Measurements from ENCODE around the gene KDM3A. TPM values are rescaled to one million over a fixed set of nuclear protein-coding genes. Genes with fewer than 3 reads are reported as not detected.

Gene KDM3A
- total RNA-seq, 1 donor, result 28.9 TPM

- no peak overlapping the region for H3K4me3 ChIP-seq (ENCODE audit: low read depth, low read length)
- TF ChIP-seq, protein P1, sequence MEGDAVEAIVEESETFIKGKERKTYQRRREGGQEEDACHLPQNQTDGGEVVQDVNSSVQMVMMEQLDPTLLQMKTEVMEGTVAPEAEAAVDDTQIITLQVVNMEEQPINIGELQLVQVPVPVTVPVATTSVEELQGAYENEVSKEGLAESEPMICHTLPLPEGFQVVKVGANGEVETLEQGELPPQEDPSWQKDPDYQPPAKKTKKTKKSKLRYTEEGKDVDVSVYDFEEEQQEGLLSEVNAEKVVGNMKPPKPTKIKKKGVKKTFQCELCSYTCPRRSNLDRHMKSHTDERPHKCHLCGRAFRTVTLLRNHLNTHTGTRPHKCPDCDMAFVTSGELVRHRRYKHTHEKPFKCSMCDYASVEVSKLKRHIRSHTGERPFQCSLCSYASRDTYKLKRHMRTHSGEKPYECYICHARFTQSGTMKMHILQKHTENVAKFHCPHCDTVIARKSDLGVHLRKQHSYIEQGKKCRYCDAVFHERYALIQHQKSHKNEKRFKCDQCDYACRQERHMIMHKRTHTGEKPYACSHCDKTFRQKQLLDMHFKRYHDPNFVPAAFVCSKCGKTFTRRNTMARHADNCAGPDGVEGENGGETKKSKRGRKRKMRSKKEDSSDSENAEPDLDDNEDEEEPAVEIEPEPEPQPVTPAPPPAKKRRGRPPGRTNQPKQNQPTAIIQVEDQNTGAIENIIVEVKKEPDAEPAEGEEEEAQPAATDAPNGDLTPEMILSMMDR (IDR thresholded peaks at IDR 0.05; ENCODE audit: insufficient read depth, low read length), result no peak
- peak; percentile 76 for DNase-seq (ENCODE audit: low read depth)
These were observed 100.2 kb downstream of the KDM3A start for GRCh38 chr2:86541334-86541733.

Small RNAs within 50 kb of the gene (small RNA-seq; reads per million reads assigned to genes)
- not detected for gene RNU6-640P

Other genes with a start within 250 kb of the KDM3A start
- gene IMMT, start 245.9 kb upstream of the KDM3A start, total RNA-seq (ENCODE audit: low replicate concordance), result 47.8 and 76.6 TPM in 2 replicates
- gene MRPL35, start 241.9 kb upstream of the KDM3A start, total RNA-seq (ENCODE audit: low replicate concordance), result 24.5 and 35.8 TPM in 2 replicates
- gene REEP1, start 103.7 kb upstream of the KDM3A start, total RNA-seq (ENCODE audit: low replicate concordance), result 0.27 TPM in 1 of 2 replicates, not detected in the other
- gene CHMP3, start 122.1 kb downstream of the KDM3A start, total RNA-seq (ENCODE audit: low replicate concordance), result 87.5 and 202 TPM in 2 replicates
- gene RNF103, start 182.5 kb downstream of the KDM3A start, total RNA-seq (ENCODE audit: low replicate concordance), result 25.0 and 25.1 TPM in 2 replicates

All from fibroblast of the aortic adventitia (primary cell).